ENCODE results near the gene LAMC1.

DNA sequence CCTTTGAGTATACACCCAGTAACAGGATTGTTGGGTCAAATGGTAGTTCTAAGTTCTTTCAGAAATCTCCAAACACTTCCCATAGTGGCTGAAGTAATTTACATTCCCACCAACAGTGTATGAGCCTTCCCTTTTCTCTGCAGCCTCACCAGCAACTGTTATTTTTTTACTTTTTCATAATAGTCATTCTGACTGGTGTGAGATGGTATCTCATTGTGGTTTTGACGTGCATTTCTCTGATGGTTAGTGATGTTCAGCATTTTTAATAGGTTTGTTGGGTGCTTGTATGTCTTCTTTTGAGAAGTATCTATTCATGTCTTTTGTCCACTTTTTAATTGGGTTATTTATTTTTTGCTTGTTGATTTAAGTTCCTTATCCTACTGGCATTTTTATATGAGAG, 26.4 kb upstream of the LAMC1 start:
- TF ChIP-seq, protein P1, sequence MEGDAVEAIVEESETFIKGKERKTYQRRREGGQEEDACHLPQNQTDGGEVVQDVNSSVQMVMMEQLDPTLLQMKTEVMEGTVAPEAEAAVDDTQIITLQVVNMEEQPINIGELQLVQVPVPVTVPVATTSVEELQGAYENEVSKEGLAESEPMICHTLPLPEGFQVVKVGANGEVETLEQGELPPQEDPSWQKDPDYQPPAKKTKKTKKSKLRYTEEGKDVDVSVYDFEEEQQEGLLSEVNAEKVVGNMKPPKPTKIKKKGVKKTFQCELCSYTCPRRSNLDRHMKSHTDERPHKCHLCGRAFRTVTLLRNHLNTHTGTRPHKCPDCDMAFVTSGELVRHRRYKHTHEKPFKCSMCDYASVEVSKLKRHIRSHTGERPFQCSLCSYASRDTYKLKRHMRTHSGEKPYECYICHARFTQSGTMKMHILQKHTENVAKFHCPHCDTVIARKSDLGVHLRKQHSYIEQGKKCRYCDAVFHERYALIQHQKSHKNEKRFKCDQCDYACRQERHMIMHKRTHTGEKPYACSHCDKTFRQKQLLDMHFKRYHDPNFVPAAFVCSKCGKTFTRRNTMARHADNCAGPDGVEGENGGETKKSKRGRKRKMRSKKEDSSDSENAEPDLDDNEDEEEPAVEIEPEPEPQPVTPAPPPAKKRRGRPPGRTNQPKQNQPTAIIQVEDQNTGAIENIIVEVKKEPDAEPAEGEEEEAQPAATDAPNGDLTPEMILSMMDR (conservative IDR thresholded peaks at IDR 0.05 in 1 of 2, IDR thresholded peaks at IDR 0.05 in 1 of 2; ENCODE audit: low read depth in 1 of 2, low read length in 2 of 2), result no peak
- TF ChIP-seq EZH2 (IDR thresholded peaks at IDR 0.05; ENCODE audit: low read length, missing control alignments), result no peak

All from fibroblast of lung (primary cell).